Progenitor cell of endocrine pancreas (in vitro differentiated cells): ENCODE data around the gene ACBD6. TPM values are rescaled to one million over a fixed set of nuclear protein-coding genes. Genes with fewer than 3 reads are reported as not detected.

Experiments
- DNase-seq: peaks from one replicate; pipeline ENCODE4 v3.0.0; 2021; ENCODE audit warnings: low spot score; ENCODE audit not compliant: unreplicated experiment
- H3K27ac Mint-ChIP-seq: 2 replicates; pipeline ENCODE4 v1.8.0; 2021; ENCODE audit warnings: mild to moderate bottlenecking, moderate library complexity, mixed read lengths
- H3K27me3 Mint-ChIP-seq: 2 replicates; pipeline ENCODE4 v1.8.0; 2021; ENCODE audit warnings: mixed read lengths
- H3K36me3 Mint-ChIP-seq: 2 replicates; pipeline ENCODE4 v1.8.0; 2022; ENCODE audit warnings: mixed read lengths; ENCODE audit not compliant: insufficient read depth
- H3K4me1 Mint-ChIP-seq: 2 replicates; pipeline ENCODE4 v1.8.0; 2021; ENCODE audit warnings: low read depth, mixed read lengths
- H3K4me3 Mint-ChIP-seq: 2 replicates; pipeline ENCODE4 v1.8.0; 2021; ENCODE audit warnings: low read depth, mild to moderate bottlenecking, moderate library complexity, mixed read lengths
- H3K9me3 Mint-ChIP-seq: 2 replicates; pipeline ENCODE4 v1.8.0; 2021; ENCODE audit warnings: low read depth, mixed read lengths
- CTCF ChIP-seq: fragments of 200-600 bp; sonication (generic); IDR thresholded peaks from one replicate; pipeline ENCODE4 v1.5.0; 2021; ENCODE audit warnings: antibody characterized with exemption, mild to moderate bottlenecking; ENCODE audit not compliant: unreplicated experiment
- total RNA-seq: library from RNA; stranded (reverse); gene quantifications from 2 replicates; pipeline ENCODE4 v1.2.1, GENCODE V29; 2021

ACBD6 gene
- total RNA-seq, 1 donor from 2014 or later: 54.2 TPM

GRCh38 chr1:180532854-180533253 lies 30.5 kb upstream of the ACBD6 start:
- no peak for DNase-seq
- no peaks in the 10 kb centered on the region for H3K9me3 Mint-ChIP-seq
- H3K36me3 Mint-ChIP-seq: no peaks in the 10 kb centered on the region
- H3K4me3 Mint-ChIP-seq: no peak overlapping the region
- no peak overlapping the region for H3K27ac Mint-ChIP-seq
- TF ChIP-seq CTCF: no peak
- H3K27me3 Mint-ChIP-seq: peaks cover 4% of the 10 kb centered on the region
- peaks cover 11% of the 10 kb centered on the region for H3K4me1 Mint-ChIP-seq

- no peak for DNase-seq
- Mint-ChIP-seq H3K4me3 (no peak overlapping the region), H3K27ac (no peak overlapping the region), H3K9me3 (peaks cover 3% of the 10 kb centered on the region), H3K36me3 (no peaks in the 10 kb centered on the region), H3K4me1 (peaks cover 20% of the 10 kb centered on the region), H3K27me3 (peaks cover 3% of the 10 kb centered on the region)
- TF ChIP-seq CTCF: no peak
These were observed 28.1 kb upstream of the ACBD6 start for GRCh38 chr1:180530501-180530900.

DNA sequence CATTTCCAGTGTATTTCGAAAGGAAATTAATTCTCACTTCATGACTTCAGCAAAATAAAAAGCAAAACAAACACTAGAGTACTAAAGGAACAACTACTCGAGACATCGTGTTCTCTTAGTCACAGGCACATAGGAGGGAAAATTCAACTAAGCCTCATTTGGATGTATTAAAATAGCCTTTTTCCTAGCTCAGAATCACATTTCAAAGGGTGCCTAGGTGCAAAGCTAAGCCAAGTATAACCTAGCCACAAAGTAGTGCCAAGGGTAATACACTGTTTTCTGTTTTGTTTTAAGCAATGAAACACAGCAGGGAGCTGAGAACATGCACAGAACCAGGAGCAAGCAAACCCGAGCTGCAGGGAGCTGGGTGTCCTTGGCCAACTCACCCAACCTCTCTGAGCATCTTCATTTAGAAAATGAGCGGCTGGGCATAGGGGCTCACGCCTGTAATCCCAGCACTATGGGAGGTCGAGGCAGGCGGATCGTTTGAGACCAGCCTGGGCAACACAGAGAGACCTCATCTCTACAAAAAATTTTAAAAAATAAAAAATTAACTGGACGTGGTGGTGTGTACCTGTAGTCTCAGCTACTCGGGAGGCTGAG lies 26.6 kb upstream of the ACBD6 start:
- no peak for TF ChIP-seq CTCF
- H3K4me1 Mint-ChIP-seq: peaks cover 17% of the 10 kb centered on the region
- no peak overlapping the region for H3K27ac Mint-ChIP-seq
- H3K4me3 Mint-ChIP-seq: no peak overlapping the region
- peaks cover 3% of the 10 kb centered on the region for H3K9me3 Mint-ChIP-seq
- DNase-seq: no peak
- H3K36me3 Mint-ChIP-seq: no peaks in the 10 kb centered on the region
- H3K27me3 Mint-ChIP-seq: peaks cover 3% of the 10 kb centered on the region

DNA sequence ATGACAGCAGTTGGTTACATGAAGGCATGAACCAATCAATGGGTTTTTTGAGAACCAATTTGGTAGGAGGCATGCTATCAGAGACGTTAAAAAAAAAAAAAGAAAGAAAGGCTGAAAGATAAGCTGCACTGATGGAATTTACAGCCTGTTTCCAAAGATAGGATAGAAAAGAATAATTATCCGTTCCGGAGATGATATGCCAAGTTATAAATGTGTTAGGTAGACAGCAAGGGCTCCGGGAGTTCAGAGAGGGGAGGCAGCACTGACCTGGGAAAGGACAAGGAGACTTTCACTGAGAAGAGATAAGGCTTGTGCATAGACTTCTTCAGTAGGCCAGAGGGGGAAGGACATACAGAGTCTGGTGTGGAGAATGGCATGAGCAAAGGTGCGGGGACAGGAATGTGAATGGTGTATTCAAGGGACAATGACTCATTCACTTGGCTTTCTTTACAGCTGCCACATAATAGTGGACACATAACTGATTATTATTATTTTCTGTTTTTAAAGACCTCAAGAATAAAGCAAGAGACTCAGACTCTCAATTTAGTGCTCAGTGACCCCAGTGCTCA lies 24.8 kb upstream of the ACBD6 start:
- Mint-ChIP-seq H3K27ac (no peak overlapping the region), H3K27me3 (peaks cover 3% of the 10 kb centered on the region), H3K9me3 (peaks cover 3% of the 10 kb centered on the region), H3K36me3 (no peaks in the 10 kb centered on the region), H3K4me3 (no peak overlapping the region), H3K4me1 (peaks cover 17% of the 10 kb centered on the region)
- DNase-seq: no peak
- TF ChIP-seq CTCF: no peak

- Mint-ChIP-seq H3K9me3 (peaks cover 3% of the 10 kb centered on the region), H3K27ac (no peak overlapping the region), H3K4me1 (peaks cover 22% of the 10 kb centered on the region), H3K4me3 (no peak overlapping the region), H3K27me3 (peaks cover 3% of the 10 kb centered on the region), H3K36me3 (no peaks in the 10 kb centered on the region)
- DNase-seq: no peak
- TF ChIP-seq CTCF: no peak
These were observed 23.3 kb upstream of the ACBD6 start for GRCh38 chr1:180525715-180526039.
